CD4-positive, alpha-beta T cell (primary cell): ENCODE results near the gene PTH2. TPM values are rescaled to one million over a fixed set of nuclear protein-coding genes. Genes with fewer than 3 reads are reported as not detected.

Source experiments
- ATAC-seq: fragments of 200-7000 bp; cut with Tn5 transposase; one replicate; pipeline ENCODE4 v1.10.0; 2022; ENCODE audit warnings: mild to moderate bottlenecking; ENCODE audit not compliant: poor library complexity
- CTCF ChIA-PET: fragments of 350-600 bp; sonication (Branson Sonifier 250); formaldehyde crosslinking; loops from one replicate; lab custom pipeline; 2021; ENCODE audit warnings: antibody characterized with exemption, inconsistent platforms; lab: Charles Lee
- POLR2A ChIA-PET: fragments of 350-600 bp; sonication (Branson Sonifier 250); formaldehyde crosslinking; loops from one replicate; lab custom pipeline; 2021; ENCODE audit warnings: antibody characterized with exemption, inconsistent platforms; lab: Charles Lee
- DNase-seq, 14 experiments: peaks; one replicate each; pipeline ENCODE4 v3.0.0-alpha.2; 2013 to 2020; ENCODE audit warnings: mixed read lengths in 2 of 14
- H3K27ac ChIP-seq, 2 donors: one replicate each; pipeline versions ENCODE4 v1.5.1 to v1.7.0; 2013; ENCODE audit warnings: low read length in 2 of 2, low read depth in 1 of 2, mild to moderate bottlenecking in 1 of 2
- H3K27me3 ChIP-seq, 2 experiments: 1 replicate in 1 of 2; 2 replicates in 1 of 2; pipeline versions ENCODE4 v1.6.1 to v1.7.0; 2013; ENCODE audit warnings: low read length in 2 of 2, control low read depth in 1 of 2, mild to moderate bottlenecking in 1 of 2, moderate library complexity in 1 of 2; ENCODE audit not compliant: insufficient read depth in 2 of 2, control insufficient read depth in 1 of 2
- H3K36me3 ChIP-seq: one replicate; pipeline ENCODE4 v1.6.1; 2013; ENCODE audit warnings: low read length, control low read depth; ENCODE audit not compliant: insufficient read depth
- H3K4me1 ChIP-seq: one replicate; pipeline ENCODE4 v1.6.1; 2013; ENCODE audit warnings: low read length, control low read depth; ENCODE audit not compliant: insufficient read depth
- H3K4me3 ChIP-seq: one replicate; pipeline ENCODE4 v1.5.1; 2013; ENCODE audit warnings: mild to moderate bottlenecking, low read length, moderate library complexity
- H3K9me3 ChIP-seq, 2 experiments: 1 replicate in 1 of 2; 2 replicates in 1 of 2; pipeline versions ENCODE4 v1.6.1 to v1.7.0; 2013; ENCODE audit warnings: low read length in 2 of 2, mild to moderate bottlenecking in 2 of 2, control low read depth in 1 of 2, moderate library complexity in 1 of 2; ENCODE audit not compliant: control insufficient read depth in 1 of 2, insufficient read depth in 1 of 2
- H3K27ac Mint-ChIP-seq: one replicate; pipeline ENCODE4 v1.8.0; 2020; ENCODE audit warnings: mixed read lengths
- H3K27me3 Mint-ChIP-seq: one replicate; pipeline ENCODE4 v1.8.0; 2021; ENCODE audit warnings: mixed read lengths
- H3K36me3 Mint-ChIP-seq: one replicate; pipeline ENCODE4 v1.8.0; 2021; ENCODE audit warnings: low read depth, mixed read lengths
- H3K4me1 Mint-ChIP-seq: one replicate; pipeline ENCODE4 v1.8.0; 2021; ENCODE audit warnings: low read depth, mixed read lengths
- H3K4me3 Mint-ChIP-seq: one replicate; pipeline ENCODE4 v1.8.0; 2020; ENCODE audit warnings: mild to moderate bottlenecking, mixed read lengths
- H3K9me3 Mint-ChIP-seq: one replicate; pipeline ENCODE4 v1.8.0; 2020; ENCODE audit warnings: mixed read lengths
- CTCF ChIP-seq: fragments of 200-600 bp; IDR thresholded peaks from one replicate; pipeline ENCODE4 v1.8.0; 2022; ENCODE audit warnings: antibody characterized with exemption, mild to moderate bottlenecking
- intact Hi-C, 2 experiments: fragments of 100-400 bp; cut with DNase I in 1 of 2; cut with micrococcal nuclease in 1 of 2; formaldehyde crosslinking; loops; one replicate each; pipeline versions ENCODE4 v1.15.1 to v1.9.0; 2023 to 2025; cut with DNase I, micrococcal nuclease
- total RNA-seq, 174 experiments: library from RNA in 2 of 174; stranded (reverse) in 2 of 174; gene quantifications; one replicate each; pipeline ENCODE4 v1.2.3 and lab custom pipeline; 2021 to 2026

PTH2 gene
- total RNA-seq, 2 experiments from 2014 or later, result not detected

- Mint-ChIP-seq H3K9me3 (no peaks in the 10 kb centered on the region), H3K4me1 (peaks cover 50% of the 10 kb centered on the region), H3K36me3 (peaks cover 8% of the 10 kb centered on the region), H3K4me3 (peak overlapping the region; percentile 50), H3K27me3 (peaks cover 84% of the 10 kb centered on the region), H3K27ac (no peak overlapping the region)
- DNase-seq, result no peak
- no peak for ATAC-seq
- intact Hi-C loops, result loop anchor here in 1 of 2 experiments (5.0 to 10.0 kb wide), 2 partner anchors 108 to 445 kb away; partner anchors contain the start of genes GYS1 and RUVBL2
- ChIA-PET CTCF (interaction anchor here (1.5 kb wide), 1 partner anchor 48 kb away, joined by 4 read pairs; no protein-coding TSS in a partner anchor), POLR2A (no interaction called here)
- no peak overlapping the region for H3K27ac ChIP-seq
- TF ChIP-seq CTCF, result no peak
- H3K27me3 ChIP-seq, result peaks cover 71 to 72% of the 10 kb centered on the region in 2 experiments
- H3K9me3 ChIP-seq, result peaks cover 0 to 11% of the 10 kb centered on the region in 2 experiments
- H3K36me3 ChIP-seq, result no peaks in the 10 kb centered on the region
- no peak overlapping the region for H3K4me3 ChIP-seq
- H3K4me1 ChIP-seq, result peaks cover 44% of the 10 kb centered on the region
These were observed 16.6 kb upstream of the PTH2 start for GRCh38 chr19:49439836-49440235.

- Mint-ChIP-seq H3K4me3 (no peak overlapping the region), H3K9me3 (no peaks in the 10 kb centered on the region), H3K4me1 (peaks cover 43% of the 10 kb centered on the region), H3K27ac (no peak overlapping the region), H3K36me3 (peaks cover 1% of the 10 kb centered on the region), H3K27me3 (peaks cover 92% of the 10 kb centered on the region)
- intact Hi-C loops, result no loop called here
- ChIA-PET POLR2A (no interaction called here), CTCF (no interaction called here)
- DNase-seq (no peak), ATAC-seq (no peak)
- Histone ChIP-seq H3K36me3 (no peaks in the 10 kb centered on the region), H3K4me1 (peaks cover 42% of the 10 kb centered on the region), H3K4me3 (no peak overlapping the region), H3K27ac (no peak overlapping the region), H3K27me3 (peaks cover 87 to 88% of the 10 kb centered on the region in 2 experiments), H3K9me3 (peaks cover 0 to 23% of the 10 kb centered on the region in 2 experiments)
- no peak for TF ChIP-seq CTCF
These were observed 15.0 kb upstream of the PTH2 start for GRCh38 chr19:49438261-49438660.

- intact Hi-C loops, result no loop called here
These were observed 14.0 kb upstream of the PTH2 start for GRCh38 chr19:49437231-49437630.

More at GRCh38 chr19:49437231-49437630, 14.0 kb upstream of the PTH2 start:
- Histone ChIP-seq H3K4me1 (peaks cover 42% of the 10 kb centered on the region), H3K9me3 (peaks cover 0 to 34% of the 10 kb centered on the region in 2 experiments), H3K27ac (no peak overlapping the region), H3K27me3 (peaks cover 94% of the 10 kb centered on the region in 2 experiments), H3K36me3 (no peaks in the 10 kb centered on the region), H3K4me3 (no peak overlapping the region)
- peaks cover 96% of the 10 kb centered on the region for H3K27me3 Mint-ChIP-seq
- no peaks in the 10 kb centered on the region for H3K36me3 Mint-ChIP-seq
- no peak for TF ChIP-seq CTCF
- POLR2A ChIA-PET, result no interaction called here
- CTCF ChIA-PET, result interaction anchor here (1.0 kb wide), 1 partner anchor 45 kb away, joined by 4 read pairs; no protein-coding TSS in a partner anchor
- H3K4me3 Mint-ChIP-seq, result no peak overlapping the region
- H3K4me1 Mint-ChIP-seq, result peaks cover 43% of the 10 kb centered on the region
- ATAC-seq (no peak), DNase-seq (no peak)
- H3K27ac Mint-ChIP-seq, result no peak overlapping the region
- no peaks in the 10 kb centered on the region for H3K9me3 Mint-ChIP-seq
